HG02798 (cell line): ENCODE data around the gene DGLUCY.
A peak's percentile ranks its signal among the peaks of the same experiment; 100 is the strongest.
"Not testable (repeated sequence)": the region's sequence is repeated elsewhere in the genome, so short reads cannot be mapped to it uniquely, and the experiment has no call there.

Source experiments
- ATAC-seq: cut with Tn5 transposase; IDR thresholded peaks from one replicate; pipeline ENCODE4 v1.9.1; 2021; ENCODE audit warnings: mild to moderate bottlenecking; ENCODE audit not compliant: unreplicated experiment, poor library complexity

DGLUCY gene, protein sequence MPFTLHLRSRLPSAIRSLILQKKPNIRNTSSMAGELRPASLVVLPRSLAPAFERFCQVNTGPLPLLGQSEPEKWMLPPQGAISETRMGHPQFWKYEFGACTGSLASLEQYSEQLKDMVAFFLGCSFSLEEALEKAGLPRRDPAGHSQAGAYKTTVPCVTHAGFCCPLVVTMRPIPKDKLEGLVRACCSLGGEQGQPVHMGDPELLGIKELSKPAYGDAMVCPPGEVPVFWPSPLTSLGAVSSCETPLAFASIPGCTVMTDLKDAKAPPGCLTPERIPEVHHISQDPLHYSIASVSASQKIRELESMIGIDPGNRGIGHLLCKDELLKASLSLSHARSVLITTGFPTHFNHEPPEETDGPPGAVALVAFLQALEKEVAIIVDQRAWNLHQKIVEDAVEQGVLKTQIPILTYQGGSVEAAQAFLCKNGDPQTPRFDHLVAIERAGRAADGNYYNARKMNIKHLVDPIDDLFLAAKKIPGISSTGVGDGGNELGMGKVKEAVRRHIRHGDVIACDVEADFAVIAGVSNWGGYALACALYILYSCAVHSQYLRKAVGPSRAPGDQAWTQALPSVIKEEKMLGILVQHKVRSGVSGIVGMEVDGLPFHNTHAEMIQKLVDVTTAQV

DNA sequence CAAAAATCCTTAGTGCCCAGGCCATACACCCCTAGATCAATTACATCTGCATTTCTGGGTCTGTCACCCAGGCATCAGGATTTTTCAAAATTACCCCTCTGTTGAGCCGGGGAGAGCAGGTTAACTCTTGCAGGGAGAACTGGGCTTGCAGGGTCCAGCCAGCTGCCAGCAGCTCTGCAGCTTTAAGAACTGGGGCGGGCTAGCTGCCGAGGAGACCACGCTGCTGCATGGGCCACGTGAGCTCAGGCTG lies at the start of gene DGLUCY:
TSS of gene DGLUCY (plus strand) at position 245 of the 250 bp plus-strand sequence. CDS start 46,222 bp downstream, outside the sequence.
- peak; percentile 78 for ATAC-seq

DNA sequence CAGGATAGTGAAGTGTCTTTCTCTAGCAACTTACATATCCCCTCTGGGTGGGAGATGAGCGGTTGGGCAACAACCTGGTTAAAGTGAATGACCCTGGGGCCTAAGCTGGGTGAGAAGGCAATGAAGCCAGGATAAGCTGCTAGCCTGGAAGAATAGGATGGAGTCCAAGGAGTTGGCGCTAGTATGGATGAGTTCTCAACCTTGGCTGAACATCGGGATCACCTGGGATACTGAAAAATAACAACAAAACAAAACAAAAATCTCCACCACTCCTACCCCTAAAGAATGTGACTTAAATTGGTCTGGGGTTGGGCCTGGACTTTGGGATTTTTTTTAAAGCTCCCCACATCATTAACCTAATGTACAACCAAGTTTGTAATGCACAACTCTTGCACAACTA lies 48.6 kb upstream of the DGLUCY start:
- no peak for ATAC-seq

- ATAC-seq = no peak
Measured at GRCh38 chr14:91067186-91067585, 46.7 kb upstream of the DGLUCY start.

GRCh38 chr14:91068642-91069041 lies 45.2 kb upstream of the DGLUCY start:
- ATAC-seq = no peak

DNA sequence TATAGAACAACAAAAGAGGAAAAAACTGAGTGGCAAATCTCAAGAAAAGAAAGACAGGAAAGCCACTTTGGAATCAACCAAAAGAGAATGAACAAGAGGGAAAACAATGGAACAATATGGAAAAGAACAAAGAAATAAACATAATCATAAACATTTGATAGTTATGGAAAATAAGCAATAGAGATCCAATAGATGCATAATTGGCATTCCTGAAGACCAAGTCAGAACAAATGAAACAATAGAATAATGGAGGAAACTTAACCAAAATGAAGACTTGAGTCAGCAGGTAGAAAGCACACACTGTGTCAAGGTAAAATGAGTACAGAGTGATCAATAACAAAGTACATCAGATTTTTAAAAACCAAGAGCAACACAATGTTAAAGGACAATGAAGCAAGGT lies 43.3 kb upstream of the DGLUCY start:
- no peak for ATAC-seq

DNA sequence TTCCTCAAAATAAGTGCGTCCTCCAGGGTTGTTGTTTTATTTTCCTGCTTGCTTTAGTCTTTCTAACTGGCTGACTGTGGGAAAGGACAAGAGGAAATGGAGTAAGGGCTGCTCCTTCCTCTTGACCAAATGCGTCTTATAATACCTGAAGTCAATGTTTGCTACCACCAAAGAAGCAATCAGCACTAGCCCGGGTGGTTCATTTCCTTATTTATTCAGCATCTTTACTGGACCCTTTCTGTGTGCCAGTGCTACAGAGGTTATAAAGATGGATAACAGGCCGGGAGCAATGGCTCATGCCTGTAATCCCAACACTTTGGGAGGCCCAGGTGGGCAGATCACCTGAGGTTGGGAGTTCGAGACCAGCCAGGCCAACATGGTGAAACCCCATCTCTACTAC lies 38.3 kb upstream of the DGLUCY start:
- ATAC-seq = no peak

DNA sequence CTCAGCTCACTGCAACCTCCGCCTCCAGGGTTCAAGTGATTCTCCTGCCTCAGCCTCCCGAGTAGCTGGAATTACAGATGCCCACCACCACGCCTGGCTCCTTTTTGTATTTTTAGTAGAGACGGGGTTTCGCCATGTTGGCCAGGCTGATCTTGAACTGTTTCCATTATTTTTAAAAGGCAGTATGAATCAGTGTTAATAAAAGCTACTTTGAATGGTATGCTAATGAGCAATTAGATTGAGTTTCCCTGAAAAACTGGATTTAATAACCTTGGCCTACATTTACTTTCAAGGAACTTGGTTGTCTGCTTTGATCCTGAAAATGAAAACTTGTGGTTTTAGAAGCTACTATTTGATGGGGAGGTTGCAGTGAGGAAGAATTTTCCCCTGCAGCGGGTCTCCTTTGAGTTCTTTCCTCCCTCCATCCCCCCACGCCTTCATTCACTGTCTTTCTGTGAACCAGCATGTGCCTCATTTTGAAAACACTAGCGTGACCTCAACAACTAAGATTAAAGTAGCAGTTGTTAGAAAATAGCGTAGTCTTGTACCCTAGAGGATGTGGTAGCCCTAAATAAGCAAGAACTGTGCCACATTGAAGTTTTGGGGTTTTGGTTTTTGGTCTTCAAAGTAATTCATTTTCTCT lies 35.7 kb upstream of the DGLUCY start:
- peak; percentile 76 for ATAC-seq

- ATAC-seq = no peak
Measured at GRCh38 chr14:91080071-91080470, 33.8 kb upstream of the DGLUCY start.

DNA sequence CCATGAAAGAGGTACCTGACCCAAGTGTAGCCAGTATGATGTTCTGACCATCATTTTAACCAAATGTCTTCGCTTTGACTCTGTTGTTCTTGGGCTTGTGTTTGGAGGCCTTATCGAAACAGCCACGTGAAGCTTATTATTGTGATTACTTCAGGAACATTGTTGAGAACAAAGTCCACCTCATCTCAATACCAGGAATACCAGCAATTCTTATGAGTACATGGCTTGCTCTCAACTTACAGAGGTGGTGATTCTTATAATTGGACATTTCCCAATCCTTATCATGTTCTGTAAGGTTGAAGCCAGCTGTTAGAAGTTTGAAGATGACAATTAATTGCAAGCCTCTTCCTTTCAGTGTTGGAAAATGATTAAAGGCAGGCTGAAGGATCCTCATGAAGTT lies 31.6 kb upstream of the DGLUCY start:
- no peak for ATAC-seq

GRCh38 chr14:91084516-91084915 lies 29.4 kb upstream of the DGLUCY start:
- ATAC-seq = no peak

- not testable (repeated sequence) for ATAC-seq
Measured at GRCh38 chr14:91087470-91087869, 26.4 kb upstream of the DGLUCY start.

DNA sequence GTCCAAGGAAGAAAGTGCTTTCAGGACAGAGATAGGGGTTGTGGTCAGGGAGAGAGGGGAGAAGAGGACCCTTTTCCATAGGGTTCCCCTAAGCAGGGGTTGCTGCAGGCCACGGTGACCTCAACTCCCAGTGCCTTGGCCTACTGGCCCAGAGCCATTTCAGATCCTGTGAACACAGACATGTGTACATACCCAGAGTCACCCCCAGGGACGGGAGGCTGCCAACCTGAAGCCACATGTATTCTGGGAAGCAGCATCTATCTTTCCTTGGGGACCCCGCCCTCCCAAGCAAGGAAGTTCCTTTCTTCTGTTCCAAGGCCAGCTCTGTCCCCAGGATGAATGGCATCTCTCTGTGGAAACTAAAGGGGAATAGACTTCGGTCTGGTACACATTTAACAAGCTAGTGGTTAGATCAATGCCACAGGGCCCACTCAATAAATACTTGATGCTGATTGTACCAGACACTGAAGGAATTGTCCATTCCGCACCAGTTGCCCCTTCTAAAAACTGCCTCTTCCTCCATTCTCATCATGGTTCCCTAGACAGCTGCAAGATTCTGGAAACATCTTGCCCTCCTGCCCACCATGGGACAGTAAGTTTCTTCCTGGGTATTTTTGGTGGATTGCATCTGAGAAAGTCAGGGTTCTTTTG lies 25.2 kb upstream of the DGLUCY start:
- ATAC-seq = no peak

GRCh38 chr14:91089958-91090535 lies 23.8 kb upstream of the DGLUCY start:
- ATAC-seq = no peak

GRCh38 chr14:91090743-91091142 lies 23.1 kb upstream of the DGLUCY start:
- no peak for ATAC-seq

DNA sequence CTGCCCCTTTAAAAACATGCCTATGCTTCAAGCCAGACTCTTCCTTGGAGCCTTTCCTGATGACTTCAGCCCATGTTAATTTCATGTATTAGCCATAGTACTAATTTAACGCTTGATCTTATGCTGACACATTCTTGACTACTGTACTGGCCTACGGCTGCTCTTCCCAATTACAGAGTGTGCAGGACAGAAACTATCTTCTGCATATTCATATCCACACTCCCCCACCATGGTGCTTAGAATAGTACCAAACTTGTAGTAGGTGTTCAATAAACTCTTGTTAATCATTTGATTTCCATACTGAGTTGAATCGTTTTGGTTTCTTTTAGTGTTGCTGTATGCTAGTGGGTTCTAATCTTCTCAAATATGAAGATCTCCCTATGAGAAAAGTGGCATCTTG lies 21.8 kb upstream of the DGLUCY start:
- no peak for ATAC-seq

- ATAC-seq = not testable (repeated sequence)
Measured at GRCh38 chr14:91093743-91094472, 20.0 kb upstream of the DGLUCY start.

GRCh38 chr14:91094772-91095171 lies 19.1 kb upstream of the DGLUCY start:
- ATAC-seq = no peak

- ATAC-seq = no peak
Measured at GRCh38 chr14:91095178-91095577, 18.7 kb upstream of the DGLUCY start.

GRCh38 chr14:91097657-91098056 lies 16.2 kb upstream of the DGLUCY start:
- ATAC-seq = not testable (repeated sequence)

- ATAC-seq = no peak
Measured at GRCh38 chr14:91098591-91098990, 15.3 kb upstream of the DGLUCY start.
